ENCODE results near the gene GET4.

GRCh38 chr7:922334-923107 is 46.2 kb downstream of the GET4 start:
- no peak for TF ChIP-seq TAF1 (IDR thresholded peaks at IDR 0.05; ENCODE audit: low read depth, low read length)
- no peak for TF ChIP-seq EZH2 (IDR thresholded peaks at IDR 0.05; ENCODE audit: low read depth, low read length, severe bottlenecking)
- TF ChIP-seq CBX8 (IDR thresholded peaks at IDR 0.05; ENCODE audit: borderline replicate concordance, low read depth, low read length), result no peak

Data from H1 (cell line).